Measurements from ENCODE around the gene TP53RK. TPM values are rescaled to one million over a fixed set of nuclear protein-coding genes. Genes with fewer than 3 reads are reported as not detected.

The TP53RK gene
- total and polyA plus RNA-seq, 7 experiments from 2014 or later, result 4.4 to 27.7 (median 16.2) TPM

- Mint-ChIP-seq H3K27ac (no peak overlapping the region), H3K9me3 (peaks cover 1 to 28% (median 8%) of the 10 kb centered on the region in 11 donors), H3K27me3 (peaks cover 0 to 4% (median 0%) of the 10 kb centered on the region in 5 donors), H3K4me3 (no peak overlapping the region), H3K36me3 (peaks cover 0 to 6% (median 0%) of the 10 kb centered on the region in 5 donors), H3K4me1 (no peaks in the 10 kb centered on the region)
- H3K4me3 ChIP-seq (ENCODE audit: low read length), result no peak overlapping the region
- peaks cover 0 to 7% (median 0%) of the 10 kb centered on the region in 3 experiments for H3K9me3 ChIP-seq (ENCODE audit: control insufficient read depth in 2 of 3, low read length in 3 of 3)
- CTCF ChIA-PET, result no interaction called here
- intact Hi-C loops (cut with micrococcal nuclease), result no loop called here
- ATAC-seq (no peak), DNase-seq (no peak)
- POLR2A ChIA-PET, result no interaction called here
- no peaks in the 10 kb centered on the region for H3K27me3 ChIP-seq (ENCODE audit: control insufficient read depth in 2 of 2, insufficient read depth in 2 of 2, low read length in 2 of 2)
- no peaks in the 10 kb centered on the region for H3K36me3 ChIP-seq (ENCODE audit: control insufficient read depth in 2 of 3, insufficient read depth in 3 of 3, low read length in 3 of 3)
- no peaks in the 10 kb centered on the region for H3K4me1 ChIP-seq (ENCODE audit: control insufficient read depth in 2 of 2, insufficient read depth in 2 of 2, low read length in 2 of 2)
- no peak overlapping the region for H3K27ac ChIP-seq (ENCODE audit: low read depth, low read length)
Measured at GRCh38 chr20:46722450-46722849, 33.2 kb upstream of the TP53RK start.

- H3K4me3 ChIP-seq (ENCODE audit: low read length), result no peak overlapping the region
- peaks cover 1 to 28% (median 8%) of the 10 kb centered on the region in 11 donors for H3K9me3 Mint-ChIP-seq
- H3K36me3 Mint-ChIP-seq, result peaks cover 0 to 6% (median 0%) of the 10 kb centered on the region in 5 donors
- H3K4me1 ChIP-seq (ENCODE audit: control insufficient read depth in 2 of 2, insufficient read depth in 2 of 2, low read length in 2 of 2), result no peaks in the 10 kb centered on the region
- intact Hi-C loops (cut with micrococcal nuclease), result no loop called here
- H3K27ac ChIP-seq (ENCODE audit: low read depth, low read length), result no peak overlapping the region
- peaks cover 0 to 7% (median 0%) of the 10 kb centered on the region in 3 experiments for H3K9me3 ChIP-seq (ENCODE audit: control insufficient read depth in 2 of 3, low read length in 3 of 3)
- no peaks in the 10 kb centered on the region for H3K36me3 ChIP-seq (ENCODE audit: control insufficient read depth in 2 of 3, insufficient read depth in 3 of 3, low read length in 3 of 3)
- H3K4me1 Mint-ChIP-seq, result no peaks in the 10 kb centered on the region
- ChIA-PET POLR2A (no interaction called here), CTCF (no interaction called here)
- H3K27me3 ChIP-seq (ENCODE audit: control insufficient read depth in 2 of 2, insufficient read depth in 2 of 2, low read length in 2 of 2), result no peaks in the 10 kb centered on the region
- peaks cover 0 to 4% (median 0%) of the 10 kb centered on the region in 5 donors for H3K27me3 Mint-ChIP-seq
- ATAC-seq (no peak), DNase-seq (no peak)
- no peak overlapping the region for H3K4me3 Mint-ChIP-seq
- no peak overlapping the region for H3K27ac Mint-ChIP-seq
Measured at GRCh38 chr20:46721476-46721875, 32.2 kb upstream of the TP53RK start.

GRCh38 chr20:46720776-46721425 is 31.7 kb upstream of the TP53RK start:
- no peaks in the 10 kb centered on the region for H3K4me1 ChIP-seq (ENCODE audit: control insufficient read depth in 2 of 2, insufficient read depth in 2 of 2, low read length in 2 of 2)
- Mint-ChIP-seq H3K4me1 (no peaks in the 10 kb centered on the region), H3K27me3 (peaks cover 0 to 4% (median 0%) of the 10 kb centered on the region in 5 donors), H3K36me3 (peaks cover 0 to 6% (median 0%) of the 10 kb centered on the region in 5 donors), H3K4me3 (no peak overlapping the region), H3K27ac (no peak overlapping the region), H3K9me3 (peaks cover 1 to 28% (median 8%) of the 10 kb centered on the region in 11 donors)
- no peak overlapping the region for H3K4me3 ChIP-seq (ENCODE audit: low read length)
- no peaks in the 10 kb centered on the region for H3K36me3 ChIP-seq (ENCODE audit: control insufficient read depth in 2 of 3, insufficient read depth in 3 of 3, low read length in 3 of 3)
- H3K27ac ChIP-seq (ENCODE audit: low read depth, low read length), result no peak overlapping the region
- ChIA-PET CTCF (no interaction called here), POLR2A (no interaction called here)
- peaks cover 0 to 7% (median 0%) of the 10 kb centered on the region in 3 experiments for H3K9me3 ChIP-seq (ENCODE audit: control insufficient read depth in 2 of 3, low read length in 3 of 3)
- DNase-seq, result no peak
- ATAC-seq, result no peak
- intact Hi-C loops (cut with micrococcal nuclease), result no loop called here
- no peaks in the 10 kb centered on the region for H3K27me3 ChIP-seq (ENCODE audit: control insufficient read depth in 2 of 2, insufficient read depth in 2 of 2, low read length in 2 of 2)

- no peak overlapping the region for H3K4me3 ChIP-seq (ENCODE audit: low read length)
- intact Hi-C loops (cut with micrococcal nuclease), result no loop called here
- H3K9me3 Mint-ChIP-seq, result peaks cover 1 to 28% (median 8%) of the 10 kb centered on the region in 11 donors
- H3K4me3 Mint-ChIP-seq, result no peak overlapping the region
- H3K4me1 Mint-ChIP-seq, result no peaks in the 10 kb centered on the region
- peaks cover 0 to 7% (median 0%) of the 10 kb centered on the region in 3 experiments for H3K9me3 ChIP-seq (ENCODE audit: control insufficient read depth in 2 of 3, low read length in 3 of 3)
- no peaks in the 10 kb centered on the region for H3K36me3 ChIP-seq (ENCODE audit: control insufficient read depth in 2 of 3, insufficient read depth in 3 of 3, low read length in 3 of 3)
- H3K27ac ChIP-seq (ENCODE audit: low read depth, low read length), result no peak overlapping the region
- ATAC-seq, result no peak
- no peak for DNase-seq
- H3K4me1 ChIP-seq (ENCODE audit: control insufficient read depth in 2 of 2, insufficient read depth in 2 of 2, low read length in 2 of 2), result no peaks in the 10 kb centered on the region
- CTCF ChIA-PET, result no interaction called here
- no peaks in the 10 kb centered on the region for H3K27me3 ChIP-seq (ENCODE audit: control insufficient read depth in 2 of 2, insufficient read depth in 2 of 2, low read length in 2 of 2)
- H3K27me3 Mint-ChIP-seq, result peaks cover 0 to 9% (median 5%) of the 10 kb centered on the region in 5 donors
- peaks cover 0 to 6% (median 0%) of the 10 kb centered on the region in 5 donors for H3K36me3 Mint-ChIP-seq
- POLR2A ChIA-PET, result no interaction called here
- no peak overlapping the region for H3K27ac Mint-ChIP-seq
Measured at GRCh38 chr20:46720019-46720418, 30.8 kb upstream of the TP53RK start.

- H3K4me1 Mint-ChIP-seq, result no peaks in the 10 kb centered on the region
- Histone ChIP-seq H3K27me3 (ENCODE audit: control insufficient read depth in 2 of 2, insufficient read depth in 2 of 2, low read length in 2 of 2) (no peaks in the 10 kb centered on the region), H3K27ac (ENCODE audit: low read depth, low read length) (no peak overlapping the region), H3K4me3 (ENCODE audit: low read length) (no peak overlapping the region), H3K4me1 (ENCODE audit: control insufficient read depth in 2 of 2, insufficient read depth in 2 of 2, low read length in 2 of 2) (no peaks in the 10 kb centered on the region), H3K9me3 (ENCODE audit: control insufficient read depth in 2 of 3, low read length in 3 of 3) (peaks cover 0 to 7% (median 0%) of the 10 kb centered on the region in 3 experiments), H3K36me3 (ENCODE audit: control insufficient read depth in 2 of 3, insufficient read depth in 3 of 3, low read length in 3 of 3) (no peaks in the 10 kb centered on the region)
- H3K27ac Mint-ChIP-seq, result no peak overlapping the region
- DNase-seq (no peak), ATAC-seq (no peak)
- H3K9me3 Mint-ChIP-seq, result peaks cover 1 to 28% (median 8%) of the 10 kb centered on the region in 11 donors
- intact Hi-C loops (cut with micrococcal nuclease), result no loop called here
- CTCF ChIA-PET, result no interaction called here
- peaks cover 4 to 28% (median 24%) of the 10 kb centered on the region in 5 donors for H3K27me3 Mint-ChIP-seq
- H3K4me3 Mint-ChIP-seq, result no peak overlapping the region
- H3K36me3 Mint-ChIP-seq, result peaks cover 0 to 6% (median 0%) of the 10 kb centered on the region in 5 donors
- POLR2A ChIA-PET, result no interaction called here
Measured at GRCh38 chr20:46717818-46718541, 28.7 kb upstream of the TP53RK start.

GRCh38 chr20:46715292-46715756 is 26.1 kb upstream of the TP53RK start:
- Mint-ChIP-seq H3K36me3 (peaks cover 0 to 4% (median 0%) of the 10 kb centered on the region in 5 donors), H3K27me3 (peaks cover 20 to 48% (median 41%) of the 10 kb centered on the region in 5 donors), H3K9me3 (peaks cover under 1 to 13% (median 5%) of the 10 kb centered on the region in 11 donors), H3K4me1 (peaks cover 0 to 3% (median 2%) of the 10 kb centered on the region in 7 donors), H3K27ac (no peak overlapping the region), H3K4me3 (no peak overlapping the region)
- ChIA-PET POLR2A (no interaction called here), CTCF (no interaction called here)
- H3K4me1 ChIP-seq (ENCODE audit: control insufficient read depth in 2 of 2, insufficient read depth in 2 of 2, low read length in 2 of 2), result no peaks in the 10 kb centered on the region
- no peaks in the 10 kb centered on the region for H3K9me3 ChIP-seq (ENCODE audit: control insufficient read depth in 2 of 3, low read length in 3 of 3)
- H3K36me3 ChIP-seq (ENCODE audit: control insufficient read depth in 2 of 3, insufficient read depth in 3 of 3, low read length in 3 of 3), result no peaks in the 10 kb centered on the region
- H3K4me3 ChIP-seq (ENCODE audit: low read length), result no peak overlapping the region
- intact Hi-C loops (cut with micrococcal nuclease), result no loop called here
- H3K27ac ChIP-seq (ENCODE audit: low read depth, low read length), result no peak overlapping the region
- peaks cover 0 to 1% of the 10 kb centered on the region in 2 donors for H3K27me3 ChIP-seq (ENCODE audit: control insufficient read depth in 2 of 2, insufficient read depth in 2 of 2, low read length in 2 of 2)
- no peak for ATAC-seq
- no peak for DNase-seq
